Measurements from ENCODE around the gene SCRT2.

- TF ChIP-seq CTCF (IDR thresholded peaks at IDR 0.05) (no peak), POLR2A (IDR thresholded peaks at IDR 0.05) (no peak)
Observed at GRCh38 chr20:714453-714852, 38.9 kb upstream of the SCRT2 start.
